GM19239 (cell line): ENCODE data around the gene PLD4.

Experiments
- DNase-seq: peaks from one replicate; pipeline ENCODE4 v3.0.0; 2011; ENCODE audit warnings: low spot score; ENCODE audit not compliant: insufficient read length
- FAIRE-seq: peaks from 2 replicates; lab custom pipeline; 2011; peaks lifted over from hg19 to GRCh38; lab: Jason Lieb, UNC

The PLD4 gene

DNA sequence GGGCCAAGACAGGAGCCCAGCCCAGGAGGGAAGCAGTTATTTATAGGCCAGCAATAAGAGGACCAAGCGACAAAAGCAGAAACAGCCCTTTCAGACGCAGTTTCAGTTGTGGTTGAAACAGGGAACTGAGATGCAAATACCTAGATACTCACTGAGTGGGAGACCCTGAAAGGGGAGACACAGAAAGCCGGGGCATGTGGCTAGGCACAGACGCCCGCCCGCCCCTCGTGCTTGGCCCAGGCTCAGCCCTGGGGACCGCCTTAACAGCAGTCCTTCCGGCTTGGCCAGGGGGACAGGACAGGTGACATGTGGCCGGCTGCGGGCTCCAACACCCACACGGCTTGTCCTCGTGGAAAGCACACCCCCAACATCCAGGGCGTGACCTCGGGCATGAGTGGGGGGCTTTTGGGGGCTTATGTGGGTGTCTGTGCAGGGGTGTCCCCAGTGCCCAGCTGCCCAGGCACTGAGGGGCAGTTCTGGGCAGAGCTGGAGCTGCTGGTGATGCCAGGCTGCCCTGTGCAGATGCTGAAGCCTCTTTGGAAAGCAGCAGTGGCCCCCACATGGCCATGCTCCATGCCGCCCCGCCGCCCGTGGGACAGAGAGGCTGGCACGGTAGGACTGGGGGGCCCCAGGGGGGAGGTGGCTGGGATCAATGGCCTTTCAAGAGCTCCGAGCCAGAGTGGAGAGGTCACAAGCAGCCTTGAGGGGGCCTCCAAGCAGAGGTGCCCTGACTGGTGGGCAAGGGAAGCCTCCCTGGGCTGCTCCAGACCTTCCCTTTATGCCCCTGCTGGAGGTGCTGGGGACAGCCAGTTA, 2.1 kb downstream of the PLD4 start:
- FAIRE-seq: peak; percentile 100
- DNase-seq: peak; percentile 98

DNA sequence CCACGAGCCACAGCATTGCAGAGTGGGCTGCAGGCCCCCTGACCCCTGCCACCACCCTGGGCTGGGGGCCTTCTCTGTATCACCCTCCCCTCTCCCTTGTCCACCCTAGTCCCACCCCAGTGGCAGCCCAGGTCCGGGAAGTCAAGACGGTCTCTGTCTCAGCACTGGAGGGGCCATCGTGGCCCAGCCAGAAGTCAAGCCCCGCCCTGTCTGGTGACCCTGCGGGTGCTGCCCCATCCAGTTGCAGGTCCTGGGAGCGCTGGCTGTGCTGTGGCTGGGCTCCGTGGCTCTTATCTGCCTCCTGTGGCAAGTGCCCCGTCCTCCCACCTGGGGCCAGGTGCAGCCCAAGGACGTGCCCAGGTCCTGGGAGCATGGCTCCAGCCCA, 2.7 kb downstream of the PLD4 start:
- DNase-seq (no peak), FAIRE-seq (no peak)

DNA sequence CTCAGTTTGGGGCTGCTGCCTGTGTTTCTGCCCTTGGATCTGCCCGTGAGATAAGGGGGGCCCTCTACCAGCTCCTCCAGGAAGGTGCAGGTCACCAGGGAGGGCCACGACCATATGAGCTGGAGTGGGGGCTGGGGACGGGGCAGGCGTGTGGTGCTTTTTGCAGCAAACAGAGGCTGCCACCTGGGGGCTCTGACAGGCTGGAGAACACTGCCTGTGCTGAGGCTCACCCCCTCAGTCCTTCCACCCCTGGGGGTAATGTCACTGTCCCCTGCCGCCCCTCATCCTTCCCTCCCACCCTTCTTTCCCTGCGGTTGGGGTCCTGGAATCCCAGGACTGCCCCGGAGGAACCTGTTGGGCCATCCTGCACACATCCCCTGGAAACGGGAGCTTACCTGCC, 3.2 kb downstream of the PLD4 start:
- no peak for FAIRE-seq
- DNase-seq: no peak

DNA sequence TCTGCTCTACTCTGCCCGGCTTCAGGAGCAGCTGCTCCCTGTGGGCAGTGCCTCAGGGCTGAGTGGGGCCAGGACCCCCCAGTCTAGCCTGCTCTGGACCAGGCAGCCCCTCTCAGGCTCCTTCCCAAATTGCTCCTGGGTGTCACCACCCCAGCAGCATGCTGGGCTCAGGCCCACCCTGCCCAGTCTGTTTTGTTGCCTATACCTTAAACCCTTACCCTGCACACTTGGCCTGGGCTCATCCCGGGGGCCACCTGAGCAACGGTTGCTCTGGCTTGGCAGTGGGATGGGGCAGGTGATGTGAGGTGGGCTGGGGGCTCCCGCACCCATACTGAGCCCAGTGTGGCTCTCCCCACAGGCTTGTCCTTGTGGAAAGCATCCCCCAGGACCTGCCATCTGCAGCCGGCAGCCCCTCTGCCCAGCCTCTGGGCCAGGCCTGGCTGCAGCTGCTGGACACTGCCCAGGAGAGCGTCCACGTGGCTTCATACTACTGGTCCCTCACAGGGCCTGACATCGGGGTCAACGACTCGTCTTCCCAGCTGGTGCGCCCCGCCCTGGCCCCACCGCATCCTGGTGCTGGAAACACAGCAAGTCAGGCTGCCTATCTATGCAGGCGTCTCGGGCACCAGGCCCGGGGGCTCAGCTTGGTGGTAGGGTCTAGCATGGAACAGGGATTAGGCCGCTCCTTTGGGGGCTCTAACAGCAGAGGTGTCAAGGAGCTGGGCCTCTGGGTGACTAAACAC, 3.9 kb downstream of the PLD4 start:
- FAIRE-seq: no peak
- no peak for DNase-seq

DNA sequence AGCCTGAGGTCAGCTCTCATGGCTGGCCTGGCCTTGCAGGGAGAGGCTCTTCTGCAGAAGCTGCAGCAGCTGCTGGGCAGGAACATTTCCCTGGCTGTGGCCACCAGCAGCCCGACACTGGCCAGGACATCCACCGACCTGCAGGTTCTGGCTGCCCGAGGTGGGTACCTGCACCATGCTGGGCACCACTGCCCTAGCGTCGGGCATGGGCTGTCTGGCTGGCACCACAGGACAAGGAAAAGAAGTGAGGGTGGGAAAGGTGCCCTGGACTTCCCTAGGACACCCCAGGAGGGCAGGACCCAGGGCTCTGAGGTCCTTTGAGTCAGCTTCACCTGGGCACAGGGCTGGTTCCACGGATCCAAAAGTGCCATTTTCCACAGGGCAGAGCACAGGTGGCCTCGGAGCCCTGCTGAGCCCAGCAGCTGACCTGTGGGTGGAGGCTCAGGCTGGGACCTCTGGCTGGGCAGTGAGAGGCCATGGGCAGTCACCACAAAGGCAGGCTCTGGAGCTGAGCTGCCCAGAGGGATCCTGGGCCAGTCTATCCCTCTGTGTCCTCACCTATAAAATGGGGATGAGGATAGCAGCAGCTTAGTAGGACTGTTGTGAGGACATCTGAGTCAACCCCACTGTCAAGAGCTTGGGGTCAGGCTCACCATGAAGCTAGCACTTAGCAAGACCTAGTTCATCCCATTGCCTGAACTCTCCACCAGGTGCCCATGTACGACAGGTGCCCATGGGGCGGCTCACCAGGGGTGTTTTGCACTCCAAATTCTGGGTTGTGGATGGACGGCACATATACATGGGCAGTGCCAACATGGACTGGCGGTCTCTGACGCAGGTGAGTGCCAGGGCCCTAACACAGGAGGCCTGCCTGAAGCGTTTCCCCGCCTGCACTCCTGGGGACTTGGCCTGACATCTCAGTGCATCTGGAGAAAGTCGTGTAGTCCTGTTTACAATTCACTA, 4.9 kb downstream of the PLD4 start:
- DNase-seq (no peak), FAIRE-seq (no peak)

DNA sequence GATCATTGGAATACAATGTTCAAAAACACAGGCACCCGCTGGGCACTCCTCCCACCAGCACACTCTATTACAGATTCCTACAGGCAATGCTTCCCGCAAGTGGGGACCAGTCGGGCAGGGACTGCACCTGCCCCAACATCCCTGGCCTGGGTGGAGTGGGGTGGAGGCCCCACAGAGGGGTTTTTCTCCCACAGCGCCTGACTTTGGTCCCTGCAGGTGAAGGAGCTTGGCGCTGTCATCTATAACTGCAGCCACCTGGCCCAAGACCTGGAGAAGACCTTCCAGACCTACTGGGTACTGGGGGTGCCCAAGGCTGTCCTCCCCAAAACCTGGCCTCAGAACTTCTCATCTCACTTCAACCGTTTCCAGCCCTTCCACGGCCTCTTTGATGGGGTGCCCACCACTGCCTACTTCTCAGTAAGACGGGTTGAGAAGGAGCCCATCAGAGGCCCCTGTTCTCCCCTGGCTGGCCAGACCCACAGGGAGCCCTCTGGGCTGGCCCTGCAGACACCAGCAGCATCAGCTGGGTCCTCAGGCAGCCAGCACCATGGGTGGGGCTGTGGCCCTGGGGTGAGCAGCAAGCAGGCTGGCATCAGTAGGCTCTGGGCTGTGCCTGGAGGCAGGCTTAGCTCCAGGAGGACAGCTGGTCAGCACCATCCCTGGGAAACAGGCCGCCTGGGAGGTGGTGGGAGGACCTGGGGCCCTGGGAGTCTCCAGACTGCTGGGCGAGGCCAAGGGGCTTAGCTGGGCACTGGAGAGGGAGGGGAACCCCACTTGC, 6.0 kb downstream of the PLD4 start:
- no peak for DNase-seq
- FAIRE-seq: no peak

GRCh38 chr14:104931304-104931770, 6.7 kb downstream of the PLD4 start:
- FAIRE-seq (no peak), DNase-seq (no peak)

DNA sequence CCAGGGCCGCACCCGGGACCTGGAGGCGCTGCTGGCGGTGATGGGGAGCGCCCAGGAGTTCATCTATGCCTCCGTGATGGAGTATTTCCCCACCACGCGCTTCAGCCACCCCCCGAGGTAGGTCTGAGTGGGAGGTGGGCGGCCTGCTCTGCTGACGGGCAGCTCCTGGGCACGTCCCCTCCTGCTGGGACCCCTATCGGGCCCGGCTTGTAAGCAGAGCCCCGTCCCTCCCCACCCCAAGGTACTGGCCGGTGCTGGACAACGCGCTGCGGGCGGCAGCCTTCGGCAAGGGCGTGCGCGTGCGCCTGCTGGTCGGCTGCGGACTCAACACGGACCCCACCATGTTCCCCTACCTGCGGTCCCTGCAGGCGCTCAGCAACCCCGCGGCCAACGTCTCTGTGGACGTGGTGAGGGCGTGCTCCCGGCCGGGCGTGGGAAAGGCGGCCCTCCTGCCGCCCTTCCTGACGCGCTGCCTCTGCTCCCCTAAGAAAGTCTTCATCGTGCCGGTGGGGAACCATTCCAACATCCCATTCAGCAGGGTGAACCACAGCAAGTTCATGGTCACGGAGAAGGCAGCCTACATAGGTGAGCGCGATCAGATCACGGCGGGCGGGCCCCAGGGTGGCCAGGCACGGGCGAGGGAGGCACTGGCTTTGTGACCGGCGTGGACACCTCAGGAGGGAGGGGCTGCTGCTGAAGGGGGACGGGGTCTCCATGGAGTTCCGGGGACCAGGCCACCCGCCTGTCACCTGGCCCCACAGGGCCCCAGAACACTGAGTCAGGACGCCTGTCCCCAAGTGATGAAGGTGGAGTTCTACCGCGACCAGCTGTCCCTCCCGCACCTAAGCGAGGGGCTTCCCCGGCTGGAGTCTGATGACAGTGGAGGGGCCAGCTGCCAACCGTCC, 7.3 kb downstream of the PLD4 start:
- no peak for FAIRE-seq
- DNase-seq: no peak

DNA sequence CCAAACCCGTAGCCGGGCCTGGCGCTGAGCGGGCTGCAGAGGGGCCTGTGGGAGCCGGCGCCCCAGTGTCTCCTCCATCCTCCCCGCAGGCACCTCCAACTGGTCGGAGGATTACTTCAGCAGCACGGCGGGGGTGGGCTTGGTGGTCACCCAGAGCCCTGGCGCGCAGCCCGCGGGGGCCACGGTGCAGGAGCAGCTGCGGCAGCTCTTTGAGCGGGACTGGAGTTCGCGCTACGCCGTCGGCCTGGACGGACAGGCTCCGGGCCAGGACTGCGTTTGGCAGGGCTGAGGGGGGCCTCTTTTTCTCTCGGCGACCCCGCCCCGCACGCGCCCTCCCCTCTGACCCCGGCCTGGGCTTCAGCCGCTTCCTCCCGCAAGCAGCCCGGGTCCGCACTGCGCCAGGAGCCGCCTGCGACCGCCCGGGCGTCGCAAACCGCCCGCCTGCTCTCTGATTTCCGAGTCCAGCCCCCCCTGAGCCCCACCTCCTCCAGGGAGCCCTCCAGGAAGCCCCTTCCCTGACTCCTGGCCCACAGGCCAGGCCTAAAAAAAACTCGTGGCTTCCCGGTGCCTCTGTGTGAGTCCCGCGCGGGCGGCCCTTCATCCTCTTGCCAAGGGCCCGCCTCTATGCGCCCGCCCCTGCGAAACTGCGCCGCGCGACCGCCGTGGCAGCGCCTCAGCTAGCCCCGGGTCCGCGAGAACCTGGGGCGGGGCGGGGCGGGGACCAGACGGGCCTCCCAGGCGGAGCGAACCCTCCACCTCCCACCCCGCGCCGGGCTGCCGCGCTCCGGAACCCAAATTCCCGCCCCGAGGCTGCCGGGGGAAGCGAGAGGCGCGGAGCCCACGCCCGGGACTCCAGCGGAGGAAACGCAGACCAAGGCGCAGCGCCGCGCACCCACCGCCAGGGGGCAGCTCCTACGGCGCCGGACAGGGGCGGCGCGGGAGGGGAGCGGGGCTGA, 8.3 kb downstream of the PLD4 start:
- FAIRE-seq (no peak), DNase-seq (peak; percentile 95)

DNA sequence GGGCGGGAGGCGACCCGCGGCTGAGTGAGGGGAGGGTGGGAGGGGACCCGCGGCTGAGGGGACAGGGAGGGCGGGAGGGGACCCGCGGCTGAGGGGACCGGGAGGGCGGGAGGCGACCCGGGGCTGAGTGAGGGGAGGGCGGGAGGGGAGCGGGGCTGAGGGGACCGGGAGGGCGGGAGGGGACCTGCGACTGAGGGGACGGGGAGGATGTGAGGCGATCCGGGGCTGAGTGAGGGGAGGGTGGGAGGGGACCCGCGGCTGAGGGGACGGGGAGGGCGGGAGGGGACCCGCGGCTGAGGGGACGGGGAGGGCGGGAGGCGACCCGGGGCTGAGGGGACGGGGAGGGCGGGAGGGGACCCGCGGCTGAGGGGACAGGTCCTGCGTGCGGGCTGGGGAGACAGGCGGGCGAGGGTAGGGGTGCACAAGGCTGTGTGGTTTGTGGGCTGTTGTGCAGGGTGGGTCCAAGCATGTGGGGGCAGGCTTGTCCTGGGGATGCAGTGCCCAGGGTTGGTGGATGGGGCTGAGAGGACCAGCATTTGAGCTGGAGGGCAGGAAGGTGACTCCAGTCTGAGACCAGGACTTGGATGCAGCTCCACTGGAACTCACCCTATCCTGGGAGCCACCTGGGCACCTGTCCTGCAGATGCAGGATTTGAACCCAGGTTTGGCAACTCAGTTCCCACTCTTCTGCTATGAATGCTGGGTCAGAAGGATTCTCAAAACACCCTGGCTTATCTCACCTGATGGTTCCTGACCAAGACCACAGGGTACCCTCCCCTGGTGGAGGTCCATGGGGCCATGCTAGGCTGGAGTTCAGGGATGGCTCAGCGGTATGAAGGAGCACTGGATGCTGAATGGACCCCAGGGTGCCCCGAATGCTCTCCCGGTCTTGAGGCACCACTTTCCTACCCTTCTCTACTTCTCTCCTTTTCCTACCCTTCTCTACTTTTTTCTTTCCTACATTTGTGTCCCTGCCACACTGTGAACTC, 9.4 kb downstream of the PLD4 start:
- FAIRE-seq: no peak
- DNase-seq: no peak

- DNase-seq (no peak), FAIRE-seq (no peak)
These were observed 10.5 kb downstream of the PLD4 start for GRCh38 chr14:104935026-104935650.

DNA sequence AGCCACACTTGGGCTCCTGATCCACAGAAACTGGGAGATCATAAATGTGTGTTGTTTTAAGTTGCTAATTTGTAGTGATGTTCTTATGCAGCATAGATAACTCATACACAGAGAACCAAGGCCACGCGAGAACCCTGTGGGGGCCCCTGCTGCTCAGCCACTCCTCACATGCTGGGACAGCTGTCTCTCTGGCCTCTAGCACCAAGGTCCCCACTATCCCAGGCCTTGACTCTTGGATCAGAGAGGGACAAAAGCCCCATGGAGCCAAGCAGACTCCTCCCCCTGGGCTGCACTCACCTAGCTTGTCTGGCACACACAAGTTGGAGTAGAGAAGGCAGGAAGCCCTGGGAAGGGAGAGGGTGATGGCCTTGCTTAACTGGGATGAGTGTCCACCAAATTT, 11.3 kb downstream of the PLD4 start:
- FAIRE-seq: no peak
- DNase-seq: no peak

DNA sequence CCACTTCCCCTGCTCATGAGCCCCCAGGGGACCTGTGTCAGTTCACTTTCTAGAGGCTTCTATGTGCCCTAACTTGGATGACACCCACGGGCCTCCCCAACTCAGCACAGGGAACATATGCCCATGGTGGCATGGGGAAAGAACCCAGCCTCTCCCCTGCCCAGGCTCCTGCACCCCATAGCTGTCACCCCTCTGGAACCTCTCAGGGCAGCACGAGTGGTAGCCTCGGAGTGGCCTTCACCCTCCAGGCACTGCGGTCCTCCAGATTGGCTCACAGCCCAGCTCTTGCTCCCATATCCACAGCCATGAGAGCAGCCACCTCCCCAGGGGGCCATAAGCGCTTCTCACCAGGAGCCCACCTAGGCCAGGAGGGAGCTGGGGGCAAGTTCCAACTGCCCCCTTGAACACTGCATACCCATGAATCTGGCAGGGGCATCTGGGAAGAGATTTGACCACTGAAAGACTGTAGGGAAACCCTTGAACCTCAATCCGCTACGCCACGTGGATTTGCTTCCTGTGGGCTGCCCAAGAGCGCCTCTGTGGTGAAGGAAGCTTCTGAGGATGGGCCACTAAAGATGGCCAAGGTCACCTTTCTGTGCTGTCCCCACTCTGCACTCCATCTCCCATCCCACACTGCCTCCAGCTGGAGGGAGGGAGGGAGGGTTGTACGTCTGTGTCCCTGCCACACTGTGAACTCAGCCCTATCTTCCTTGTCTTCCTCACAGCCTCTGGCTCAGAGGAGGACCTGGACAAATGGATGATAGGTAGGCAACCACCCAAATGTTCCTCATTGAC, 11.9 kb downstream of the PLD4 start:
- FAIRE-seq (no peak), DNase-seq (no peak)

DNA sequence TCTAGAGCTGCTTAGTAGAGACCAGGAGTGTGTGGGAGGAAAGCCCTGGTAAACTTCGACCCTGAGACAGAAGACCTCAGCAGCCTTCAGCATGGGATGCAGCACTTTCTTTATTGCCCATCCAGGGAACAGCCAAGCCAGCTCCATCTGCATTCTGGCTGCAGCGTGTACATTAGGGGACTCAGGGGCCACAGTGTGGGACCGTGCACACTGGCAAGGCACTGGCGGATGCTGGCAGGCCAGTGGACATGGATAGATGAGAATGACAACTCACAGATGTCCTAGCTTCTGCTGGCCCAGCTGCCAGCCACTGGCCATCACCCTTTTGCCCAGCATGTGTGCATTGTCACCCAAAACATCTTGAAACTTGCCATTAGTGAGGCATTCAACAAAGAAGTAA, 12.5 kb downstream of the PLD4 start:
- no peak for FAIRE-seq
- DNase-seq: no peak

DNA sequence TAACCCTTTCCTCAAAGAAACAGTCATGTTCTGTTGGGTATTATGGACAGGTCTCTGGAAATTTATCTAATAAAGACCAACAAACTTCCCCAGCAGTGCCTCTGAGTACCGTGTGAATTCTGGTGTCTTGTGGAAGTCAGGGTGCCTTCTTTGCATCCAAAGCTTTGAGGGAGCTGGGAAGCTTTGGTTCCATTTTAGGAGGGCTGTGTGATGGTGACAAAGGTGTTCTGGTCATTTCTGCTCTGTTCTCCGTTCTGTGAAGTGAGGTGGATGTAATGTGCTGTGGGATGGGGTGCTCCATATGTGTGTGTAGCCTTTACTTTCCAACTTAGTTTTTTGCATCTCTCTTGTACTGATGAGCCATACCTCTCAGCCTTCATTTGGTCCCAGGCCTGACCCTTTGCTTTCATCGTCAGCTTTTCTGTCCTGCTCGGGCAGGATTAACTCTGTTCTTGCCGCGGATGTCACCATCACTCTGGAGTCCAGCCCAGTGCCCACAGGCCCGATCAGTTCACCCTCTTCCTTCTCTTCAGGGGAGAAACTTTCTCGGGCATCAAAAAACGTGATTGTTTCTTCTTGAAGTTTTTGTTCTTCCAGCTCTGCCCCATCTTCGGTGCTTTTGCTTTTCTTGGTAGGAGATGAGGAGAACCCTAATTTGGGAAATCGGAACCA, 13.2 kb downstream of the PLD4 start:
- FAIRE-seq: no peak
- no peak for DNase-seq
